SKM-1 treated with dmso at 0.1 percent for 144 hours (cell line): ENCODE measurements around the gene LTBP1.
"Not testable (repeated sequence)": the region's sequence is repeated elsewhere in the genome, so short reads cannot be mapped to it uniquely, and the experiment has no call there.

Experiments
- DNase-seq: peaks from one replicate; lab custom pipeline; 2025; ENCODE audit not compliant: unreplicated experiment; lab: John Stamatoyannopoulos, UW

LTBP1 gene

DNA sequence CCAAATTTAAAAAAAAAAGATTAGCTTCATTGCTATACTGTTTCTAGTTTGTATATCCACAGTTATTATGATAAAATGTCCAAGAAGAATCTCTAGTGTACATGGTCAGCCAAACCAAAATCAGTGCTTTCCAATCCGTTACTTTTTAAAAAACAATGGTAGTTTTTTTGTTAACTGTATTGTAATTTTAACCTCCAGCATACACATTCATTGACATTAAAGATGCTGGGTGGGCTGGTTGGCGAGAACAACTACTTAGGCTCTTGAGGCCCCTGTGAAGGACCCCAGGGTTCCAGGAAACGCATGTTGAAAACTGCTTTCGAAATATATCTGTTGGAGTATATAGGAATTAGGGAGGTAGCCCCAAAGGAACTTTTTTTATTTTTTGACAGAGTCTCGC is 422.4 kb downstream of the LTBP1 start:
- no peak for DNase-seq

DNA sequence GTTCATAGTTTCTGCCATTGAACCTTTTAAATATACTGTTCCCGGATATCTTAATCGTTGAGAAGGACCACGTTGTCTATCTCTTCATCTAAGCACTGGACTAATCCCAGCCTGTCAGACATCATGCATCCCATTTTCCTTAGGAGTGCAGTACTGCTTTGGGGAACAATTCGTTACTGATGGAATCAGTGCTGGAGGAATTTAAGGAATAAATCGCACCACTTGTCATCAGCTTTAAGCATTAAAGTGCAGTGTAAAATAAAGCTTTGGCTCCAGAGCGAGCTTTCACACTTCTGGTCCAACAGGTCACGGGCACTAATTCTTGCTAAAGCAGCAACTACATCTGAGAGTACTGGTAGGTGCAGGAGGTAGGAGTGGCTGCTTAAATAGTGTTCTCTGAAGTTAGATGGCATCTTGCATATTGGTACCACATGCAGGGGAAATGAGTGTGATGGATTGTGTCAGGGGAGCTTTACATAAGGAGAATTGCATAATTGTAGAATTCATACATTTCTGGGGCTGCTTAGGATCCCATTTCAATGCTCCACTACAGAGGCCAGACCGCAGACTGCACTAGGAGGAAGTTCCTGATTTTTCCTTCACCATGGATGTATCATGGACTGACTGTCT is 424.0 kb downstream of the LTBP1 start:
- peak; percentile 27 for DNase-seq

DNA sequence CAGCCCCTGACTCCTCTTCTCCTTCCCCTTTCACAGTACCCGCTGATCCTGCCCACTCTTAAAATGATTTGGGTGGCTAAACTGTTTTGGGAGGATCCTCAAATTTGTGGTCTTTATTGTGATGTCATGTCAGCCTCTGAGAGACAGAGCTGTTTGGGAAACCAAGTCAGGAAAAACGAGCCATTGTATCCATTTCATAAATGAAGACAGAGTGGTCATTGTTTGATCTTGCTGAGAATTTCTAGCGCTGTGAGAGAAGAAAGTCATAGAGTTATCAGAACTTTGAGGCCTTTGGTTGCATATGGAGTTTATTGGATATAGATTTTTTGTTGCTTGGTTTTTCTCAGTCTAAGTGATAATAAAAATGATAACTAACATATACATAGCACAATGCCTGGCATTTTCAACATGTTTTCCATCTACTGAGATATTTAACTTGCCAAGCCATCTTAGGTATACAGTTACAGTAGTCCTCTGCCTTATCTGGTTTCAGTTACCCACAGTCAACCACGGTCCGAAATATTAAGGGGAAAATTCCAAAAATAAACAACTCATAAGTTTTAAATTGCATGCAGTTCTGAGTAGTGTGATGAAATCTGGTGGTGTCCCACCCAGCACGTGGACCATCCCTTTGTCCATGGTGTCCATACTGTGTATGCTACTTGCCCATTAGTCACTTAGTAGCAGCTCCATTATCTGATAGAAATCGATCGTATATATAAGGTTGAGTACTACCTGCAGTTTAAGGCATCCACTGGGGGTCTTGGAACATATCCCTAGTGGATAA is 424.7 kb downstream of the LTBP1 start:
- DNase-seq: no peak

DNA sequence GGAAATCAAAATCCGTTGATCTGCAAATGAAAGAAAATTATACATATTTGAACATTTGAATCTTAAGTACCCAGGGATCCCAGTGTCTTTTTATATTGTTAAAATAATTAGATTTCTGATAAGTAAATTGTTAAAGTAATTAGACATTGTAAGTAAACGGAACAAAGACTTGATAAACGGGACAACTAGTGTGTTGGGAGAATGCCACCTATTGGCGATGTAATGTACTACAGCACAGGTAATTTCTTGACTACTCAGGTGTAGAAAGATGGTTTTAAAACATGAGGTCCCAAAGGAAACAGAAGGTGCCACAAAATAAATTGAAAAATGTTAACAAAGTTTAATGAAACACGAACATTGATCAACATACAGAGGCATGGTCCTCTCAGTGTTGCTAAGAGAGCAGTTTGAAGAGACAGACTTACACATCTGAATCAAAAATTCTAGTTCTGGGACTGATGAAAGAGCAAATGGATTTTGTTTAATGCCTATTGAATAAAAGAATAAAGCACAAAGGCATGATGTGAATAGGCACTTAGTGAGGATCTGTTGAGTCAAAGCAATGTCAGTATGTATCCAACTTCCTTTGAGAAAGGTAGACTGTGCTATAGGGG is 426.3 kb downstream of the LTBP1 start:
- peak; percentile 15 for DNase-seq

DNA sequence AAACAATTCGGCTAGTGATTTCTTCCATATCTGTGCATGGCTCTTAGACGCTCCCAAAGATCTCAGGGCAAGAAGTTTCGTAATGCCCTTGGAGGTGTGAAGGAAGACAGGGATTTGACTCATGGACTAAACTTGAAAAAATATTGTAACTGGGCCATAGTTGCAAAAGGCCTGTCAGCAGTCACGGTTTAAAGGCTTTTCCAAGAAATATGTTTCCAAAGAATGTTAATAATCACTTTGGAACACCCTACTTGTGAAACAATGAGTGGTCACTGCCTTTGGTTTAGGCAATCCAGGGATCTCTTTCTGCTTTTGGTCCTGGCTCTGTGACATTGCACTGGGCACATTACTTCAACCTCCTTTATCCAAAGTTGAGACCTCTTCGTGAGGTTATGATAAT is 427.2 kb downstream of the LTBP1 start:
- no peak for DNase-seq

DNA sequence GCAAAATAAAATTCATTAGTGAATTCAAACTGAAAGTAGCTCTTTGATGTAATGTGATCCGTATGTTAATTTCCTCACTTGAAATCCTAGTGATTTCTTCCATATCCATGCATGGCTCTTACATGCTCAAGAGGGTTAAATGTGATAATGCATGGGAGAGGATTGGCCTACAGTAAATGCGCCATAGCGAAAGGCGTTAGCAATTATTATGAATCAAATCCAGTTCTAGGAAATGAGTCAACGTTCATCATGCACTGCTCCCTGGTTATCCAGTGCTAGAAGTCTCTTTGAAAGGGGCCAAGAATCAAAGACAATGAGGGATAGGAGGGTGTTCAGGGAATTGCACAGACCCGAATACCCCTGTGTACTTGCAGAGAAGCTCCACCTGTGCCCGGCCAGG is 428.3 kb downstream of the LTBP1 start:
- no peak for DNase-seq

DNA sequence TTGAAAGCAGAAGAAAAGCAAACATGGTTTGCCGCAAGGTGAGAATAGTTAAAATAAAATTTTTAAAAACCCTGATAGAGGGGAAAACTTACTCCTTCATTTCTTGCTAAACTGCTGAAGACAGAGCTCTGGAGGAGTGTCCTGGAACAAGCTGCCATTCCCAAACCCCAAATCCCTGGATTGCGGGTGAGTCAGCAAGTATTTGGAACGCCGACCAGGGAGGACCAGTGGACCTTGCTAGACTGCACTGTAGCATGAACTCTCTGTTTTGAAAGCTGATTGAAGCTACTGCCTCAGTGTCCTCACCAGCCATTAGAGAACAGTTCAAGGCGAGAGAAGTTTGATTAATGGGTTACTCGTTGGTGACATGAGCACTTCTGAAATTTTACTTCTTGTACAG is 430.3 kb downstream of the LTBP1 start:
- no peak for DNase-seq

DNA sequence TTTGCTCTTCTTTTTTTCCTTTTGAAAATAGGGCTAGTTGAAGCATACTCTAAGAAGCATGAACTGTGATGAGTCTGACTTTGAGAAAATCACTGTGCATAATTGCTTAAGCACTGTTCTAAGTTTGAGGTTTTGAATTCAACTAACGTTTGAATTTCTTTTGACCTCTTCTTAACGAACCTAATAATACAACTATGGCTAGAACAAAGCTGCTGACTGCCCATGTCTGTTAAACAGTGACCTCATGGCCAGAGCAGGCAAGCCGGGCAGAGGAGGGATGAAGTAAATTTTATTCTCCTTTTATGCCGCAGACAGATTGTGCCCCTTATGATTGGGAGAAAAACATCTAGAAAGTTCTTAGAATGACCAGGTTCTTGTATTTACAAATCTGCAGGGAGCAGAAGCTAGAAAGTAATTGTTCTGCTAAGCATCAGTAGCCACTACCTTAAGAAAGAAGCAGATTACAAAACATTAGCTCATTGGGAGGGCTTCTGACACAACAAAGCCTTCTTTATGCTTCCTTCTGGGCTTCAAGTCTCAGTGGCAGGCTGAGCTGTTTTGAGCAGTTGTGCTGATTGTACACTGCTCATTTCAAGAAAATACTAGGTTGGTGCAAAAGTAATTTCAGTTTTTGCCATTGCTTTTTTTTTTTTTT is 431.9 kb downstream of the LTBP1 start:
- DNase-seq: peak; percentile 11

DNA sequence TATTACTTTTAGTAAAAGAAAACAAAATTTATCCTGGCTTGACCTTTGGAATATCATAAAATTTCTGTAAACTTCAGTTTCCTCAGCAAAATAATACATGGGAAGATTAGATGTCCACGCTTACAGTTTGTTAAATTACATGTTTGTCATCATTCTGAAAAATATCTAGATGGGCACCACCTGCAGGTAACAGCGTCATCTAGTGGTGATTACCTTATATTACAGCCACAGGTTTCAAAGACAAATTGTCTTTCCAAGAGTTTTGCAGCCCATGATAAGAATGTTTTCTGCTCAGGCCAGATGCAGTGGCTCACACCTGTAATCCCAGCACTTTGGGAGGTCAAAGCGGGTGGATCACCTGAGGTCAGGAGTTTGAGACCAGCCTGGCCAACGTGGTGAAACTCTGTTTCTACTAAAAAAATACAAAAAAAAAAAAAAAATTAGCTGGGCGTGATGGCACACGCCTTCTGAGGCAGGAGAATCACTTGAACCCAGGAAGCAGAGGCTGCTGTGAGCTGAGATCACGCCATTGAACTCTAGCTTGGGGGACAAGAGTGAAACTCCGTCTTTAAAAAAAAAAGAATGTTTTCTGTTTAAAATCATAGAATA is 433.4 kb downstream of the LTBP1 start:
- DNase-seq: peak; percentile 39

DNA sequence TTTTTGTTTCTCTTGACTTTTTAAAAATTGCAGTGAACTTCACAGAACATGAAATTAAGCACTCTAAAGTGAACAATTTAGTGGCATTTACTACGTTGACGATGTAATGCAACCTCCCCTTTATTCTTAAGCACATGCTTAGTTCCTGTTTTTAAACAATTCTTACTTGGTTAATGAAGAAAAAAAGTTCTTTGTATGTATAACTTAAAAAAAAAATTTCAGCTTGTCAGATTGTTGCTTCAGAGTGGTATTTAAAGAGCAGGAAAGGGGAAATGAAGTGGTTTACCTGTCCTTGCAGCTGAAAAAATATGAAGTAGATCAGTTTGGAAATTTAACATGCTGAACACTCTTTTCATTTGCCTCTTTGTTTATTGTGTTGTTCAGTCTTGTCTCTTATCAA is 434.0 kb downstream of the LTBP1 start:
- peak; percentile 52 for DNase-seq

DNA sequence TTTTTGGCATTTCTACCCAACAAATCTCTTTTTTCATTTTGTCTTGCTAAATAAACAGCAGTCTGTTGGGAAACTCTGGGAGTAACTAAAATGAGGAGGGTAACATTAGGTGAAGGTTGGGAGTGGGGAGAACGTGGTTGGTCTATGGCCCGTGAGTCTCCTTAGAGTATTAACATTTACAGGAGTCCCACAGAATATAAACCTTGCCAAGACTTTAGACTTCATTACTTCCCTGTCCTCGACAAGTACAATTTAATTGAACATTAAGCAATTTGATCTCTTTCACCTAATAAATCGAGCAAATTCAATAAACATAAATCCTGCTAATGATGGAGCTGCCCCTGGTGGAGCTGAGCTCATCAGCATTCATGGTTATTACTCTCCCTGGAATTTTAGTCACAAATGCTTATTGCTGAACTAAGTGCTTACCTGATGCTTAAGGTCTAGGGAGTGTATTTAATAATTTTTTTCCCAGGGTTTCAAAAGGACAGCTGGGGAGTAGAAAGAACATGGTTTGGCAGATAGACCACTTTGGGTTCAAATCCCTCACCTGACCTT is 434.6 kb downstream of the LTBP1 start:
- no peak for DNase-seq

DNA sequence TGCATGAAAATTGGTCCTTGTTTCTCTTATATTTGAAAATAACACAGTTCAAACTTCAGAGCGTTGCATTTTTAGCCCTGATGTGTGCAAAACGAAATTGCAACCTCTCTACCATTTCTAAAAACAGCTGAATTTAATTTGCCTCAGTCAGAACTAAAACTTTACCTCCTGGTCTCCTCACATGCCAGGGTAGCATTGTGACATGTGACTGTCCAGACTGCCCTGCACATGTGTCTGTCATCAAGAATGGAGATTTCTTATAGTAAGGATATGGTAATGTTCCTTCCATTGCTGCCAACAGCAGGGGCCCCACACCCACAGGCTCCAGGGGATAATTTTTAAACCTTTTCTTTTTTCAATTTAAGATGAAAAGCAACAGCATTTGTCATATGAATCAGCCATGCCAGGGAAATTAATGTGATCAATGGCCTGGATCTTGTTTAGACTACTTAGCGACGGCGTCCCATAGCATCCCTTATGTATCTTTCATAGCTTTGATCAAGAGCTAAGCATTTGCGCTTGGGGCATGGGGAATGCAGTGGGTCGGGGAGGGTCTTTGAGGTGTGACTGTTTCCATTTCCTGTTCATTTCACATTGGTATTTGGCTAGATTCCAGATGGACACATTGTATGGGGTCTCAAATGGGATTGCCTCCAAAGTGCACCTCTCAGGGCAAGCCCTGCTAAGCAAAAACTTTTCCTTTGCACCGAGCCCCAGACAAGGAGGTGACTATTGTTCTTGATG is 437.3 kb downstream of the LTBP1 start:
- no peak for DNase-seq

DNA sequence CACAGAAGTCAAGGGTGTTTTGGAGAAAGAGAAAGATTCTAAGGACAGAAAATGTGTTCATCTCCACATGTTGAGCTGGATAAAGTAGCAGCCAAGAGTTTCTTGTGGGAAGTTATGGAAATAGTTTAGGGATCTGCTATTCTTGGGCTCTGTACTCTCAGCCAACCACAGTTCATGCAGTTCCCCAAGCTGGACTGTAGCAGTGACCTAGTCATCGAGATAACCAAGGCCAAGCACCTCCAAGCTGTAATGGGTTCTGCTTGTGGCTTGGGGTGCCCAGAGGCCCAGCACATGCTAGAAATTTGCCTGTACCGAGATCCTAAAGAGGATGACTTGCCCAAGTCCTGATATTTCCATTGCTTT is 437.8 kb downstream of the LTBP1 start:
- no peak for DNase-seq

DNA sequence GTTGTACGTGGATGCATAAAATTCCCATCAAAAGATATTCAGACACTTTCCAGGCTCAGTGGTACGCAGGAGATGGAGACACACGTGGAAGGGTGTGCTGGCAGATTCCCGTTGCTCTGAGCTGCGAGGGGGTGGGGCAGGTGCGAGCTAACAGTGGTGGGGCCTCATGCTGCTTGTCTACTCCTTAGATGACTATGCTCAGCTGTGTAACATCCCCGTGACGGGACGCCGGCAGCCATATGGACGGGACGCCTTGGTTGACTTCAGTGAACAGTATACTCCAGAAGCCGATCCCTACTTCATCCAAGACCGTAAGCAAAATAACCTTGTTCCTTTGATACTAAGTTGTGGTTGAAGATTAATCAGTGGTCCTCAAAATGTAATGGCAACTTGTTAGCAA is 442.2 kb downstream of the LTBP1 start:
- DNase-seq: no peak

DNA sequence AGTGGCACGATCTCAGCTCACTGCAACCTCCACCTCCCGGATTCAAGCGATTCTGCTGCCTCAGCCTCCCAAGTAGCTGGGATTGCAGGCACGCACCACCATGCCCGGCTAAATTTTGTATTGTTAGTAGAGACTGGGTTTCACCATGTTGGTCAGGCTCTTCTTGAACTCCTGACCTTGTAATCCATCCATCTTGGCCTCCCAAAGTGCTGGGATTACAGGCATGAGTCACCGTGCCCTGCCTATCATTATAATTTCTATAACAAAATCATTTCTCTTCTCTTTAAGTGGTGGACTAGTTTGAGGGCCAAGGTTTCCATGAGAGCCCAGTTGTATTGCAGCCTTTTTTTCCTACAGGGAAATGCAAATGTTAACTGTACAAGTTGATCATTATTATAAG is 442.9 kb downstream of the LTBP1 start:
- DNase-seq: not testable (repeated sequence)

DNA sequence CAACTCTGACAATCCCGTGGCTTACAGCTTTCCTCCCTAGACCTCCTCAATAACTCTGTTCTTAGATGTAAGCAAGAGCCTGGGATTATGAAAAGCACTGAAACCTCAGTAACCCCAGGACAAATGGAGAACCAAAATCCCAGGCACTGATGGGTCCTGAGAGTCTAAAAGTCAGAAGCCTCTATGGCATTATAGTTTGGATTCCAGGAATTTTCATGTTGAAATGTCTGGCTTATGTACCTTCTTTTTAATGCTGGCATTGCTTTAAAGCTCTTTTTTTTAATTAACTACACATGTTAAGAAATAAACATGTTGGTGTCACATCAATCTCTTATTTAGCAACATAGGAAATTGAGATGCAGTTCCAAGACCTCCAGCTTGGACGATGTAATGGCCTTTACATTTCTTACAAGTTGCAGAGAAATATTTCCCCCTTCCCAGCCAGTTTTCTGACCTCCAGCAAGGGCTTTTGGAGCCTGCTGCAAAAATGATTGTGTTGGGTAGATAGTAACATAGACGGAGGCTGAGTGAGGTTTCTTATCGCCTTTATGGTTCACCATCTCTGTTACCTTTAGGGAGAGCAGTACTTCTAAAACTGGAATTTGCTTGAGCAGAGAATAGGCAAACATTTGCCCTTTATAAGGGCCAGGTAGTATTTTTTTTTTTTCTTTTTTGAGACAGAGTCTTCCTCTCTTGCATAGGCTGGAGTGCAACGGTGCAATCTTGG is 444.9 kb downstream of the LTBP1 start:
- DNase-seq: no peak

DNA sequence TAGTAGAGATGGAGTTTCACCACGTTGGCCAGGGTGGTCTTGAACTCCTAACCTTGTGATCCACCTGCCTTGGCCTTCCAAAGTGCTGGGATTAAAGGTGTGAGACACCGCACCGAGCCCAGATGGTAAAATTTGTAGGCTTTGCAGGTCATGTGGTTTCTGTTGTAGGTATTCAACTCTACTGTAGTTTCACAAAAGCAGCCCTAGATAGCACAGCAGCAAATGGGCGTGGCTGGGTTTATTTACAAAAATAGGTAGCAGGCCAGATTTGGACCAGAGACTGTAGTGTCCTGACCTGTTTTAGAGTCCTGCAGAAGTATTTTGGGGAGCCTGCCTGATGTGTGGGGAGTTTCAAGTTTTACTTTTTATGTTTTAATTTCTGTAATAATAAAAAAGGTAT is 445.6 kb downstream of the LTBP1 start:
- DNase-seq: no peak

DNA sequence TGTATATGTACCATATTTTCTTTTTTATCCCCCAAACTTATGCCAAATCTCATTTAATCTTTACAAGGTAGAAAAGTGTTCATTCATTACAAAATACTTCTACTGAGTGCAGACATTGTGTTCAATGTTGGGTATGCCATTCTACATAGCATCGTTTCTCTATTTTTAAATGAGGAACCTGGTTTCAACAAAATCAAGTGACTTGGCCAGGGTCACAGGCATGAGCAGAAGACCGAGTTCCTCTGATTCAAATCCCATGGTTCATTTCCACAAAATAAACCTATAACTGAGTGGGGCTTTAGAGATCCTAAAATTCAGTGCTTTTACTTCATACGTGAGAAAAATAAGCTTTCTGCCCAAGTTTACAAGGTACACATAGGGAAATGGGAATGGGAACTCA is 448.3 kb downstream of the LTBP1 start:
- DNase-seq: no peak

DNA sequence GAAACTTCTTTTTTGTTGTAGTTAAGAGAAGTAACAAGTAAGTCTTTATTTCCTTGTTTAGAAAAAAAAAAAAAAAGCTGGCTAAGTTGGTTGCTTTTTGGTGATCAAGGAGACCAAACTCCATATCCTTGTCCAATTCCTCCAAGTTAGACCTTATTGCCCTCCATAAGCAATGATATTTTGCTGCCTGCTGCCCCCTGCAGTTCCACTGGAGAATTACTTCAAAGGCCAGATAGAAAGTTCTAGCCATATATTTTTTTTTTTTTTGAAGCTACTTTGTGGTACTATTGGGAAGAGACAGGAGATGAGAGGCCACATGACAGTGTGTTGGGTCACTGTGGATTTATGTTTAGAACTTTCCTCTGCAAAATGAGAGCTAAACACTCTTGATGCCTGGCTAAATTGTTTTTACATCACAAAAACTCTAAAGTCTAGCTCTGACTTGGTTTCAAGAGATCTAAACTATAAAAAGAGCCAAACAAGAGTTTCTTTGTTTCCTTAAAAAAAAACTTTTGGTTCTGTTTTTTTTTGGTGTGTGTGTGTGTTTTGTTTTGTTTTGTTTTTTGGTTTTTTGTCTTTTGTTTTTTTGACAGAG is 449.0 kb downstream of the LTBP1 start:
- peak; percentile 44 for DNase-seq
